Measurements from ENCODE around the gene PARD3B. TPM values are rescaled to one million over a fixed set of nuclear protein-coding genes. Genes with fewer than 3 reads are reported as not detected.

PARD3B gene
- total RNA-seq, 1 experiment from 2014 or later, result 3.6 TPM

DNA sequence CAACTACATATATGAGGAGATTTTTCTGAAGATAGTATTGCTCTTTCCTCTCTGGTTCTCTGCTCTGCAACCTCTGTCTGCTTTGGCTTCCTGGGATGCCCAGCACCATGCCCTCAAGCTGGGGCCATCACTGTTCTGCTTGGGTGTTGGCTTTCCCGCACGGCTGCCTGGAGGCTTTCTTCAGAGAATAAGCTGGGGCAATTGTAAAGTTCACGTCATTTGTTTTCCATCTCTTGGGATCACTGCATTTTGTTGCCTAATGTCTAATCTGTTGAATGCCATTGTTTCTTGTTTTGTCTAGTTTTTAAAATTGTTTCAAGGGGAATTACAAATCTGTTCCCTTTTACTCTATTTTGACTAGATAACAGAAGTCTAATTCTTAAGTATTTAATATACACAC, 699.7 kb downstream of the PARD3B start:
- no peaks in the 10 kb centered on the region for H3K36me3 ChIP-seq (ENCODE audit: control insufficient read depth, insufficient read depth, low read length)
- CTCF ChIA-PET, result interaction anchor here (0.6 kb wide), 1 partner anchor 77 kb away, joined by 4 read pairs; no protein-coding TSS in a partner anchor
- no peak for ATAC-seq
- no peaks in the 10 kb centered on the region for H3K27me3 ChIP-seq (ENCODE audit: control insufficient read depth, insufficient read depth, low read length)
- no peaks in the 10 kb centered on the region for H3K9me3 ChIP-seq (ENCODE audit: control insufficient read depth, insufficient read depth, low read depth, low read length)
- H3K4me1 ChIP-seq (ENCODE audit: control insufficient read depth, insufficient read depth, low read length), result no peaks in the 10 kb centered on the region
- DNase-seq (ENCODE audit: low read depth, low spot score), result no peak
- no TSS peak for BruUV-seq (replicated peaks)
- H3K27ac ChIP-seq (ENCODE audit: low read length), result no peak overlapping the region
- in situ Hi-C loops (cut with HindIII; ENCODE audit: low pct_unique_long_range_greater_than_20kb, low sequenced_read_pairs) (no loop called here), intact Hi-C loops (cut with micrococcal nuclease; ENCODE audit: unreplicated experiment) (no loop called here)
- TF ChIP-seq, protein P1, sequence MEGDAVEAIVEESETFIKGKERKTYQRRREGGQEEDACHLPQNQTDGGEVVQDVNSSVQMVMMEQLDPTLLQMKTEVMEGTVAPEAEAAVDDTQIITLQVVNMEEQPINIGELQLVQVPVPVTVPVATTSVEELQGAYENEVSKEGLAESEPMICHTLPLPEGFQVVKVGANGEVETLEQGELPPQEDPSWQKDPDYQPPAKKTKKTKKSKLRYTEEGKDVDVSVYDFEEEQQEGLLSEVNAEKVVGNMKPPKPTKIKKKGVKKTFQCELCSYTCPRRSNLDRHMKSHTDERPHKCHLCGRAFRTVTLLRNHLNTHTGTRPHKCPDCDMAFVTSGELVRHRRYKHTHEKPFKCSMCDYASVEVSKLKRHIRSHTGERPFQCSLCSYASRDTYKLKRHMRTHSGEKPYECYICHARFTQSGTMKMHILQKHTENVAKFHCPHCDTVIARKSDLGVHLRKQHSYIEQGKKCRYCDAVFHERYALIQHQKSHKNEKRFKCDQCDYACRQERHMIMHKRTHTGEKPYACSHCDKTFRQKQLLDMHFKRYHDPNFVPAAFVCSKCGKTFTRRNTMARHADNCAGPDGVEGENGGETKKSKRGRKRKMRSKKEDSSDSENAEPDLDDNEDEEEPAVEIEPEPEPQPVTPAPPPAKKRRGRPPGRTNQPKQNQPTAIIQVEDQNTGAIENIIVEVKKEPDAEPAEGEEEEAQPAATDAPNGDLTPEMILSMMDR (IDR thresholded peaks at IDR 0.05), result no peak
- TF ChIP-seq SIN3A (IDR thresholded peaks at IDR 0.05; ENCODE audit: borderline replicate concordance, insufficient read depth, low read depth, low read length) (no peak), TCF7L2 (IDR thresholded peaks at IDR 0.05; ENCODE audit: low read depth, low read length) (no peak), POLR2AphosphoS5 (IDR thresholded peaks at IDR 0.05; ENCODE audit: low read depth, low read length) (no peak)
- TF ChIP-seq, protein P2, sequence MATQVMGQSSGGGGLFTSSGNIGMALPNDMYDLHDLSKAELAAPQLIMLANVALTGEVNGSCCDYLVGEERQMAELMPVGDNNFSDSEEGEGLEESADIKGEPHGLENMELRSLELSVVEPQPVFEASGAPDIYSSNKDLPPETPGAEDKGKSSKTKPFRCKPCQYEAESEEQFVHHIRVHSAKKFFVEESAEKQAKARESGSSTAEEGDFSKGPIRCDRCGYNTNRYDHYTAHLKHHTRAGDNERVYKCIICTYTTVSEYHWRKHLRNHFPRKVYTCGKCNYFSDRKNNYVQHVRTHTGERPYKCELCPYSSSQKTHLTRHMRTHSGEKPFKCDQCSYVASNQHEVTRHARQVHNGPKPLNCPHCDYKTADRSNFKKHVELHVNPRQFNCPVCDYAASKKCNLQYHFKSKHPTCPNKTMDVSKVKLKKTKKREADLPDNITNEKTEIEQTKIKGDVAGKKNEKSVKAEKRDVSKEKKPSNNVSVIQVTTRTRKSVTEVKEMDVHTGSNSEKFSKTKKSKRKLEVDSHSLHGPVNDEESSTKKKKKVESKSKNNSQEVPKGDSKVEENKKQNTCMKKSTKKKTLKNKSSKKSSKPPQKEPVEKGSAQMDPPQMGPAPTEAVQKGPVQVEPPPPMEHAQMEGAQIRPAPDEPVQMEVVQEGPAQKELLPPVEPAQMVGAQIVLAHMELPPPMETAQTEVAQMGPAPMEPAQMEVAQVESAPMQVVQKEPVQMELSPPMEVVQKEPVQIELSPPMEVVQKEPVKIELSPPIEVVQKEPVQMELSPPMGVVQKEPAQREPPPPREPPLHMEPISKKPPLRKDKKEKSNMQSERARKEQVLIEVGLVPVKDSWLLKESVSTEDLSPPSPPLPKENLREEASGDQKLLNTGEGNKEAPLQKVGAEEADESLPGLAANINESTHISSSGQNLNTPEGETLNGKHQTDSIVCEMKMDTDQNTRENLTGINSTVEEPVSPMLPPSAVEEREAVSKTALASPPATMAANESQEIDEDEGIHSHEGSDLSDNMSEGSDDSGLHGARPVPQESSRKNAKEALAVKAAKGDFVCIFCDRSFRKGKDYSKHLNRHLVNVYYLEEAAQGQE (IDR thresholded peaks at IDR 0.05; ENCODE audit: insufficient read depth in 1 of 2, low read depth in 2 of 2, low read length in 1 of 2), result no peak
- POLR2A ChIA-PET, result no interaction called here
- no peak overlapping the region for H3K4me3 ChIP-seq (ENCODE audit: low read depth in 2 of 2, low read length in 2 of 2)

DNA sequence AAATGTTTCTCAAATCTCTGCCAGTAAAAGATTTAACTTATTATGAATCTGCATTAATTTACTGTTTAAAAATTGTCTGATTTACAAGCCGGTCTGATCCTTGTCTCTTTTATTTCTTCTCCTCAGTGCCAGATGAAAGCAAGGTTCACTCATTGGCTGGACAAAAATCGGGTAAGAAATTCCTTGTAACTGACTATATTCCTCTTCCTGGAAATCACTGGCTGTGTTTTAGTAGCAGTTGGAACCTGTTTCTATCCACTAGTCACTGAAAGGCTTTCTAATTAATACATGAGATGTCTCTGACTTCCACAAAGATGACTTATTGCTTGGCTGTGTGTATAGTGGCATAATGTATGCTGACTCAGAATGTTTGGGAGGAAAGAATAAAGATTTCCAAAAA, 700.4 kb downstream of the PARD3B start:
- ChIA-PET POLR2A (no interaction called here), CTCF (interaction anchor here (0.6 to 0.7 kb wide), 2 partner anchors 77 to 324 kb away, joined by 3 to 4 read pairs; no protein-coding TSS in a partner anchor)
- H3K4me3 ChIP-seq (ENCODE audit: low read depth in 2 of 2, low read length in 2 of 2), result no peak overlapping the region
- H3K27me3 ChIP-seq (ENCODE audit: control insufficient read depth, insufficient read depth, low read length), result no peaks in the 10 kb centered on the region
- H3K27ac ChIP-seq (ENCODE audit: low read length), result no peak overlapping the region
- DNase-seq (ENCODE audit: low read depth, low spot score) (no peak), ATAC-seq (no peak)
- H3K36me3 ChIP-seq (ENCODE audit: control insufficient read depth, insufficient read depth, low read length), result no peaks in the 10 kb centered on the region
- BruUV-seq (replicated peaks), result no TSS peak
- intact Hi-C loops (cut with micrococcal nuclease; ENCODE audit: unreplicated experiment) (no loop called here), in situ Hi-C loops (cut with HindIII; ENCODE audit: low pct_unique_long_range_greater_than_20kb, low sequenced_read_pairs) (no loop called here)
- H3K9me3 ChIP-seq (ENCODE audit: control insufficient read depth, insufficient read depth, low read depth, low read length), result no peaks in the 10 kb centered on the region
- H3K4me1 ChIP-seq (ENCODE audit: control insufficient read depth, insufficient read depth, low read length), result no peaks in the 10 kb centered on the region
- TF ChIP-seq, protein P2 (IDR thresholded peaks at IDR 0.05; ENCODE audit: insufficient read depth in 1 of 2, low read depth in 2 of 2, low read length in 1 of 2), result no peak
- TF ChIP-seq TCF7L2 (IDR thresholded peaks at IDR 0.05; ENCODE audit: low read depth, low read length) (no peak), SIN3A (IDR thresholded peaks at IDR 0.05; ENCODE audit: borderline replicate concordance, insufficient read depth, low read depth, low read length) (no peak), POLR2AphosphoS5 (IDR thresholded peaks at IDR 0.05; ENCODE audit: low read depth, low read length) (no peak)
- TF ChIP-seq, protein P1 (IDR thresholded peaks at IDR 0.05), result no peak

All from Panc1 (cell line).